IPS-NIHi7 (cell line): ENCODE data around the gene PIK3R4.

Source experiments
- DNase-seq: peaks from one replicate; pipeline ENCODE4 v3.0.0; 2012; ENCODE audit warnings: mixed read lengths; ENCODE audit errors: extremely low spot score

The PIK3R4 gene

GRCh38 chr3:130640027-130640426, 106.6 kb downstream of the PIK3R4 start:
- no peak for DNase-seq

GRCh38 chr3:130636480-130637234, 110.0 kb downstream of the PIK3R4 start:
- no peak for DNase-seq

- no peak for DNase-seq
Observed at GRCh38 chr3:130635978-130636377, 110.7 kb downstream of the PIK3R4 start.

- DNase-seq, result no peak
Observed at GRCh38 chr3:130635285-130635684, 111.3 kb downstream of the PIK3R4 start.
